SW480 (cell line): Measurements from ENCODE around the gene SNX10.

Experiments used
- DNase-seq: peaks from one replicate; pipeline ENCODE4 v3.0.0-alpha.2; 2016; ENCODE audit warnings: low spot score

The SNX10 gene

DNA sequence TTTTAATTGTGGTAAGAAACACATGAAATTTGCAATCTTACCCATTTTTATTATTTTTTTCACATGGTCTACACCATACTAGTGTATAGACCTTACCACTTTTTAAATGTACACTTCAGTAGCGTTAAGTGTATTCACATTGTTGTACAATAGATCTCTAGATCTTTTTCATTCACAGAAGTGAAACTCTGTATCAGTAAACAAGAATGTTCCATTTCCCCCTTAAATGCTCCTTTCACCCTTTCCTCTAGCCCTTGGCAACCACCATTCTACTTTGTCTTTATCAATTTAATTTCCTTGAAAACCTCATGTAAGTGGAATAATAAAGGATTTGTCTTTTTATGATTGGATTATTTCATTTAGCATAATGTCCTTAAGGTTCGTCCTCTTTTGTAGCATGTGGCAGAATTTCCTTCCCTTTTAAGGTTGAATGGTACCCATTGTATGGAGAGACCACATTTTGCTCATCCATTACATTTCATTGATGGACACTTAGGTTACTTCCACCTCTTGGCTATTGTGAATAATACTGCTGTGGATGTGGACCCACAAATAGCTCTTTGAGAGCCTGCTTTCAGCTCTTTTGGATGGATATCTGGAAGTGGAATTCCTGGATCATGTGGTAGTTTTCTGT, 45.7 kb downstream of the SNX10 start:
- DNase-seq = no peak

GRCh38 chr7:26340476-26341018, 48.9 kb downstream of the SNX10 start:
- DNase-seq = no peak

- no peak for DNase-seq
These were observed 51.7 kb downstream of the SNX10 start for GRCh38 chr7:26343320-26343832.

GRCh38 chr7:26343837-26344236, 52.2 kb downstream of the SNX10 start:
- no peak for DNase-seq

DNA sequence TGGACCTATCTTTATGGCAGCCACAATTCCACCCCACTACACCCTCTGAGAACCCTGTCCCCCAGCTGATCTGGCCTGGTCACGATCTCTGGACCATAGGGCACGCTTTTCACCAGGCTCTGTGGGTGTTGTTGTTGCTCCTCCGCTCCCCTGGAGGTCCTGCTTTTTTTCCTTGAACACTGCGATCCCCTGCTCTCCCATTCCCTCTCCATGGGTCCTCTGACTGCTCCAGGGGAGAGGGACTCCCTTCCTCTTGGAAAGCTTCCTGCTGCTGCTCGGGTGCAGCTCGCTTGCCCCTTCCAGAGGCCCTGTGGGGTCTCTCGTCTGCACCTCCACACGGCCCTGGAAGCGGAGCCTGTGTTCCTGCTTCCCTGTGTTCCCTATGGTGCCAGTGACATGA, 53.5 kb downstream of the SNX10 start:
- DNase-seq = no peak

GRCh38 chr7:26345837-26346236, 54.2 kb downstream of the SNX10 start:
- DNase-seq = no peak

DNA sequence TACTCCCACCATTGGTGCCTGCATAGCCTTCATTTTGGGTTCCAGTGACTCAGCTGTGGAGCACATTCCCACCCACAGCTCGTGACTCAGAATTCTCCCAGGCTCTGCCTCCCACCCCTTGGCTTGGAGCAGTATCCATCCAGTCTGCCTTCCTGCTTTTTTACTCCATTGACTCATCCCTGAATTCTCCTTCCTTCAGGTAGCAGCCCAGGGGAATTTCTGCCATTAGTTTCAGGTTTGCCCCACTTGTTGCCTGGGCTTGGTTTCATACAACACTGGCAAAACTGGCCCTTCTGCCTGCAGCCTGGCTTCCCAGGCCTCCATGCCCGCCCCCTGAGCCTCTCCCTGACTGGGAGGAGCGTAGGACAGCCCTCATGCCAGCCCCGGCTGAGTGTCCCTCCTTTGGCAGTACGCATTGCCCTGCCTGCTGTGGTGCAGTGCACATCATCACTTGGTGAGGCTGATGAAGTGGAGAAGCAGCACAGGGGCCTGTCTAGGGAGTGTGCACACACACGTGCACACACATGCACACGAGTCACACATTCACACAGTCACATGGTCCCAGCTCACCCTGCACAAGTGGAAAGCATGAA, 55.0 kb downstream of the SNX10 start:
- peak; percentile 50 for DNase-seq

DNA sequence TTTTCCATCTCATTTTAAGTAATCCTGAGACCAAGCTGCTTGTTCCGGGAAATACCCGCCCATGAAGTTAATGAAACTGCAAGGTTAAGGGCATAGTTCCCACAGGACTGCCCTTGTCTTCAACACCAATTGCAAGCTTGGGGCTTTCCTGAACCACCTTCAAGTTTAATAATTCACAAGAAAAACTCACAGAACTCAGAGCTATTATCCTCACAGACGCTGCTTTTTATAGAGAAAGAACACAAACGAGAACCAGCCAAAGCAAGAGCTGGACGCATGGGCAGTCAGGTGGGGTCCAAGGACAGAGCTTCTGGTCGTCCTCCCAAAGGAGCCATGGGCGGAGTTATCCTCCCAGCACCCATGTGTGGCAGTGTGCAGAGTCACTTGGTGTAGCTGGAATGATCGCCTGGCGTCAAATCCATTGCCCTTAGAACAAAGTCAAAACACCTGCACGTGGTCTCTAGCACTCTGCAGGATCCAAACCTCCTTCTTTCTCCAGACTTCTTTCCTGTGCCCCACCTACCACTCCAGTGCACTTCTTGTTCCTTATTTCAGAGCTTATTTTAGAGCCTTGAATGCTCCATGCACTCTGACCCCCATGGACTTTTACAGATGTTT, 56.7 kb downstream of the SNX10 start:
- no peak for DNase-seq

DNA sequence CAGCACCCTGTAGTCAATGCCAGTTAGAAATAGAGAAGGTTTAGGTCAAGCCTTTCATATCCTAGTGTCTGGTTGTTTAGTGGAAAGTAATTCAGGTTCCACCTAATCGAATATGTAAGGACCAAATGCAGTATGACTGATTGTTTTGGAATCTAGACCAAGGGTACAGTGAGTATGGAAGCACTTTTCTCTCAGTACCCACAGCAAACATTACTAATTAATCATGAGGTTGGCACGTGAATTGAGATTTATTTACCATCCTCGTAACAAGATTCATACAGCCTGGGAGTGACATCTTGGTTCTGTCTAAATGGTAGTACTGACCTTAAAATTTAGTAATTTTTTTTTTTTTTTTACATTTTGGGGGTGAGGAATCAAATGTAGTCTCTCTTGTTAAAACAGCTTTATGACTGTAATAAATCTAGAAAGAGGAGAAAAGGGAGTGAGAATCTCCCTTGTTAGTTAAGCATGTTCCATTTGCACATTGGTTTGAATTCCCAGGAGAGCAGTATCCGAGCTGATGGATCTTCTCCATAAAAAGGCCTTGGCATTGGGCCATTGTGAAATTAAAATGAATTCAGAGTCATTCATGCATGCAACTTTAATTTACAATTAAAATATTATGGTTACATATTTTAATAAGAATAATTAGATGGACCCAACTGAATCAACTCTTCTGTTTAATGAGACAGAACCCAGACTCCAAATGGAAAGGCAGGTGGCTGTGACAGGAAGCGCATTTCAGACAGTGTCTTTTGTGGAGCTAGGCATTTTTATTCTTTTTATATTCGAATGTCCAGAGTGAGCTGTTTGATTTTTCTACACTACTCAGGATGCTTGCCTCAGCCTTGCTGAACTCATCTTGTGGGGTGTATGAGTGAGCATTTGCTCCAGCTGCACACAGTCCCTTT, 57.6 kb downstream of the SNX10 start:
- DNase-seq = no peak

DNA sequence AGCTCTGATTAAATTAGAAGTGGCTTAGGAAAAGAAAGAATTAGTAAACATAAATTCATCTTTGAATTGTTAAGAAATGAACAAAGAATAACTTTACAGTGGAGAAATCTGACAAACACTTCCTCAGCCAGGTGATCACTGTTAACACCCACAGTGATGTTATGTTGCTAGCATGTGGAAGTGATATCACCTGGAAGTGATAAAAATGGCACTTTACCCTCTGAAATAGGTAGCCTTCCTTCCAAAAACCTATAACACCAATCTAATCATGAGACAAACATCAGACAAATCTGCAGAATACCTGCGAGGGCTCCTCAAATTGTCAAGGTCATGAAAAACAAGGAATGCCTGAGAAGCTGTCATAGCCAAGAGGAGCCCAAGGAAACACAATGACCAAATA, 59.5 kb downstream of the SNX10 start:
- DNase-seq = no peak

DNA sequence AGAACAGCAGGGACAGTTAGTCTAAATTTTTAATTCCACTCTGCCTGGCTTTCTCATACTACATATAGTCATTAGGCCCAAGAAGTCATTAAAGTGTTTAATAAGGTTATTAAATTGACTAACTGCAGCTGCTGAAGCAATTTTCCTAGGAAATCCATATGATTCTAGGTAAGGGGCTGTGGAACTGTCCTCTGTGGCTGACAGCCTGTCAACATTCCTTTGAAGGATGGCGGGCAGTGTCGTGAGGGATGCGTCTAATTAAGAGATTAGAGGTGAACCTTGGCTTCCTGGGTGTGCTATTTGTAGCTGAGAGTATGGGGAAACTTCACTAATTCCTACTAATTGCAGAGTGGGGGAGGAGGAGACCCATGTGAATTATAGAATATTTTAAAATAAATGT, 64.6 kb downstream of the SNX10 start:
- no peak for DNase-seq

GRCh38 chr7:26356929-26357798, 65.5 kb downstream of the SNX10 start:
- DNase-seq = no peak

GRCh38 chr7:26357799-26358151, 66.1 kb downstream of the SNX10 start:
- no peak for DNase-seq

GRCh38 chr7:26360650-26361049, 69.0 kb downstream of the SNX10 start:
- no peak for DNase-seq

DNA sequence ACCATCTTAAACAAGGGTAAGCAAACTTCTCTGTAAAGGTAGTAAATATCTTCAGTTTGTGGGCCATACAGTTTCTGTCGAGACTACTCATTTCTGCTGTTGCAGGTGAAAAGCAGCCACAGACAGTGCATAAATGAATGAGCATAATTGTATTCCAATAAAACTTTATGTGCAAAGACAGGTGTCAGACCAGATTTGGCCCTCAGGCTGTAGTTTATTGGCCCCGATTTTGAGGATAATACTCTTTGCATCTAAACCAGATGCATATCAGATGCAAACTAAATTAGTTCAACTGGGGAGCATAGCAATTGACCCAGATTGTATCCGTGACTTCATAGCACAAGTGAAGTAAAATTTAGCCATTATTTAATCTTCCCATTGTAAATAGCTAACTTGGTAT, 70.0 kb downstream of the SNX10 start:
- DNase-seq = no peak

- DNase-seq = no peak
These were observed 71.8 kb downstream of the SNX10 start for GRCh38 chr7:26363465-26363864.

DNA sequence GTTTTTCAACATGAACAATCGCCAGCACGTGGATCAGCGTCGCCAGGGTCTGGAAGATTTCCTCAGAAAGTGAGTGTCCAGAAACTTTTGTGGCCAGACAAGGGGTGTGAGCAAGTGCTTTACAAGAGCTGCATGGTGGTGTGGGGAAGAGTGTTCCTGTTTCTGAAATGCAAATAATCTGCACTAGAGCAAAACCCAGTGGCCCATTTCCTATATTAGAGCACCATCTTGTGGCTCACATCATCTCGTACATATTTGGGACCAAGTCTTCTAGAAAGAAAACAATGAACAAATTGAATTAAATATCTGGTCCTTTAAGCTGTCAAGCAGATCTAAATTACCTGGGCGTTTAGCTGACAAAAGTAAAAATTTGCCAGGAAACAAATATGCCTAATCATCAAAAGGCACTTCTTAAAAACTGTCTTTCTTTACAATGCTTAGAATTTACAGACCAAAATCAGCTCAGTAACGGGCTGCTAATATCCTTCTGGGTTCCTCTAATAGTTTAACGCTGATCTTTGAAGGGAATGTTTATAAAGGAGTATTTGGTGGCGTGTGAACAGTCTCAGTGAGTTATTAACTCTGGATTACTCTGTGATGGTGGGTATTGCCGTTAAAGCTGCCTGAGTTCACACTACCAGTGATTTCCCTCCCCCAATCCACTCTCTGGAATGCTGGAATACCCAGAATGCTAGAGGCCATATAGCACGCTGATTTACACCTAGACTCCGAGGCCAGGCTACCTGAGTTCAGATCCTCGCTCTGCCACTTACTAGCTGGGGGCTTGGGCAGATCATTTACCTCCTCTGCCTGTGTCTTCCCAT, 73.6 kb downstream of the SNX10 start:
- DNase-seq = peak; percentile 90

GRCh38 chr7:26365901-26366275, 74.2 kb downstream of the SNX10 start:
- no peak for DNase-seq

GRCh38 chr7:26367219-26367711, 75.6 kb downstream of the SNX10 start:
- no peak for DNase-seq

DNA sequence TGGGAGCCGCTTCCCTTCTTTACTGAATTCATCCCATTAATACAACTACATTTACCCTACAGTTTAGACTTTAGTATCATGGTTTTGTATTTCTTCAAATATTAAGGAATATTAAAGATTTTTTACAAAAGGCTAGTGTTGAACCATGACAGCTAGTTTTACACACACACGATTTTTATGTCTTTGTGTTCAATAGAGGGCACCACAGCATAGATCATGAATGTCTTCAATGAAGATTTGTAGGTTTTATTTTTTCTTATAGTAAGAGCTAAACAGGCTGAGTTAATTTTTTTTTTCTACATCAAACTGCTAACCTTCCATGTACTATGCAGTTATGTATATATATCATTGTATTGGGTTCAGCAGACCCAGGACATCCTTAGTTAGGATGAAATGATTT, 76.9 kb downstream of the SNX10 start:
- DNase-seq = peak; percentile 55
